Epidermal melanocyte (primary cell): ENCODE results near the gene GPR15LG.
"Not testable (repeated sequence)": the region's sequence is repeated elsewhere in the genome, so short reads cannot be mapped to it uniquely, and the experiment has no call there.

Experiments
- DNase-seq: peaks from one replicate; pipeline ENCODE4 v3.0.0; 2011; ENCODE audit warnings: low spot score; ENCODE audit not compliant: insufficient read length

The GPR15LG gene

DNA sequence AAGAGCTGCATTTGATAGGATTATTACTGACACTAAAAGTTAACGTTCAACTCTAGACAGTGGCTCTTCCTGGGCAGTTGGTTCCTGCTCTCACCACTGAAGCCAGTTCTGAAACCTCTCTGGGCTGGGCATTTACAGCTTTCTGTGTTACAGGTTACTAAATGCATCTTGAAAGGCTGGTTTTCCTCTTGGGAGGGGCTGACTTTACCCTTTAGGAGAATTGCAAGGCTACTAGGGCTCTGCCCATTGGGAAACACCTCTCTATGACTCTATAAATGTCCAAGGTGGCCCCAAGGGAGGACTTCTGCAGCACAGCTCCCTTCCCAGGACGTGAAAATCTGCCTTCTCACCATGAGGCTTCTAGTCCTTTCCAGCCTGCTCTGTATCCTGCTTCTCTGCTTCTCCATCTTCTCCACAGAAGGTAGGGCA lies at the start of gene GPR15LG:
Gene GPR15LG (plus strand): TSS at position 301 of the 429 bp plus-strand sequence. CDS start 51 bp downstream, at position 352.
- no peak for DNase-seq

DNA sequence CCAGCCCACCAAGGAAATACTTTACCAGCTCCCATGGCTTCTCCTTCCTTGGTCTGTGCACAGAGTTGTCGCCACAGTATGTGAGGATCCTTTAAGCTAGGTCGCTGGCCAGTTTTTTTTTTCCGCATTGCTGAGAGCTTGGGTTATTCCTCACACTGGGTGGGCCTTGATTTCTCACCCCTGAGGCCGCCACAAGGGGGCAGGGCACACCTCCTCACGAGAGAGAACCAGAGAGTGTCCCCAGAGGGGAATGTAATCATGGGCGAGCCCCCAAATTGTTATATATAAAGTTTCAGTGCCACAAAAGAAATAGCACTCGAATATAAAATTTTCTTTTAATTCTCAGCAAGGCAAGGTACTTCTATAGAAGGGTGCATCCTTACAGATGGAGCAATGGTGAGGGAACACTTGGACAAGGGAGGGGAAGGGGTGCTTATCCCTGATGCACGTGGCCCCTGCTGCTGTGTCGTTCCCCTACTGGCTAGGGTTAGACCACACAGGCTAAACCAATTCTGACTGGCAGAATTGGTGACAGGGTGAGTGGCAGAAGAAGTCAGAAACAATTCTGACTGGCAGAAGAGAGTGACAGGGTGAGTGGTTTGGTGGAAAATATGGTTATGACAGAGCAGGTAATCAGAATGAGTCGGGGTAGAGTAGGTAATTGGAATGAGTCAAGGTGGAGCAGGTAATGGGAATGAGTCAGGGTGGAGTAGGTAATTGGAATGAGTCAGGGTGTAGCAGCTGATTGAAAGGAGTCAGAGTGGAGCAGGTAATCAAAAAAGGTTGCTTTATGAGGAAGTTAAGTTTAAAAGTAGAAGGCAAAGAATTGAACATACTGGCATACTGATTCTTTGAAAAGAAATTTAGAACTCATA lies 47.5 kb upstream of the GPR15LG start:
- DNase-seq, result not testable (repeated sequence)

DNA sequence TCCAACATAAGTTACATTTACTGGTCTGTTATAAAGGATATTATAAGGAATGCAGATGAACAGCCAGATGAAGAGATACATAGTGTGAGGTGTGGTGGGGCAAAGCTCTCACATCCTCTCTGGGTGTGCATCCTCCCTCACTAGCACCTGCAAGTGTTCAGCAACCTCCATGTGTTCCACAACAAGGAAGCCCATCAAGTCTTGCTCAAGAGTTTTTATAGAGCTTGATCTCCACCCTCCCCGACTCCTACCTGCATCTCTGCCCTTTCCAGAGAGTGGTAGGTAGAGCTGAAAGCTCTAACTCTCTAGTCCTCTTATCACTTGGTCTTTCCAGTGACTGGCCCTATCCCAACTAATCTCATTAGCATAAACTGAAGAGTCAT lies 46.8 kb upstream of the GPR15LG start:
- no peak for DNase-seq

DNA sequence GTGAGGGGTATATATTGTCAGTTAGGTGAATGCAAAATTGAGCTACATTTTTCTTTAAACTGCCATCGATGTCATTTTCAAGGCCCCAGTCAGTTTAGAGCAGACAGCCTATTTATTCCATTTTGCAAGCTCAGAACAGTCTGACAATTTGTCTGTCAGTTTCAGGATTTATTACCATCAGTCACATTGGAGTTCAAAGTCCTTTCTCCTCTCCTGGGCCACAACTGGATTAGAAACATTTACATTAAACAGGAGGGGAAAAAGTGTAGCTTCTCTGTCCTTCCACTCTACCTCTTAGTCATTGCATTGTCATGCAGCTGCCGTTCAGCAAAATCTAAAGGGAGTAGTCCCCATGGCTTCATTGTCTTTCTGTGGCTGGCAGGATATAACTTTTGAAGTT lies 37.8 kb upstream of the GPR15LG start:
- DNase-seq, result no peak

DNA sequence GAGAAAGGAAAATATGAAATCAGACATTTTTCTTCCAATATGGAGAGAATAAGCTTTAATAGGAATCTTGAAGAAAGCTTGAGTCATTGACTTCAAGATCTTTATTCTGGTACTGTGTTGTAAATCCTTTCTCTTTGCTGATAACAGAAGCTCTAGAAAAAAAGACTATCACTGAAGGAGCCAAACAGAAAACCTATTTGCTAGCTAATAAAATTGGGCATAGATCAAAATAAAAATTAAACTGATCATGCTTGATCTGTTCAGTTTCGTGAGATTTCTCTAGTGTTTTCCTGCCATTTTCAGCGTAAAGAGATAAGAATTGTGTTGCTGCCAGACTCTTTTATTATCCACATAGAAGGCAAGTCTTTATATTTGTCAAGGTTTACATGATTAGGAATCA lies 35.8 kb upstream of the GPR15LG start:
- no peak for DNase-seq

DNA sequence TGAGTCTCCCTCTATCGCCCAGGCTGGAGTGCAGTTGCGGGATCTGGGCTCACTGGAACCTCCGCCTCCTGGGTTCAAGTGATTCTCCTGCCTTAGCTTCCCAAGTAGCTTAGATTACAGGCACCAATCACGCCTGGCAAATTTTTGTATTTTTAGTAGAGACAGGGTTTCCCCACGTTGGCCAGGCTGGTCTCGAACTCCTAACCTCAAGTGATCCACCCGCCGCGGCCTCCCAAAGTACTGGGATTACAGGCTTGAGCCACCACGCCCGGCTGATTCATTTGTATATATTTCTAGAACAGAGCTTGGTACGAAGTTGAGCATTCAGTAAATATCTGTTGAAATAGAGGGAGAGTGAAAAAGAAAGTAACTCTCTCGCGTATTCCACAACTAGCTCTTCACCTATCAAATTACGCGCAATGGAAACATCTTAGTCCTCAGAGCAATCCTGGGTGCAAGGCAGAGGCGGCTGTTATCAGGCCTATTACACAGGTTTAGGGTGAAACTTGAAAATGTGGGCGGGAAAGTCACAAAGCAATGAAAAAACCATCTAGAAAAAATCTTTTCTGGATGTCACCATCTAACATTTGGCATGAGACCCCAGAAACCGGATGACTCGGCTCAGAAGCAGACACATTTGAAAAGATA lies 35.0 kb upstream of the GPR15LG start:
- no peak for DNase-seq

DNA sequence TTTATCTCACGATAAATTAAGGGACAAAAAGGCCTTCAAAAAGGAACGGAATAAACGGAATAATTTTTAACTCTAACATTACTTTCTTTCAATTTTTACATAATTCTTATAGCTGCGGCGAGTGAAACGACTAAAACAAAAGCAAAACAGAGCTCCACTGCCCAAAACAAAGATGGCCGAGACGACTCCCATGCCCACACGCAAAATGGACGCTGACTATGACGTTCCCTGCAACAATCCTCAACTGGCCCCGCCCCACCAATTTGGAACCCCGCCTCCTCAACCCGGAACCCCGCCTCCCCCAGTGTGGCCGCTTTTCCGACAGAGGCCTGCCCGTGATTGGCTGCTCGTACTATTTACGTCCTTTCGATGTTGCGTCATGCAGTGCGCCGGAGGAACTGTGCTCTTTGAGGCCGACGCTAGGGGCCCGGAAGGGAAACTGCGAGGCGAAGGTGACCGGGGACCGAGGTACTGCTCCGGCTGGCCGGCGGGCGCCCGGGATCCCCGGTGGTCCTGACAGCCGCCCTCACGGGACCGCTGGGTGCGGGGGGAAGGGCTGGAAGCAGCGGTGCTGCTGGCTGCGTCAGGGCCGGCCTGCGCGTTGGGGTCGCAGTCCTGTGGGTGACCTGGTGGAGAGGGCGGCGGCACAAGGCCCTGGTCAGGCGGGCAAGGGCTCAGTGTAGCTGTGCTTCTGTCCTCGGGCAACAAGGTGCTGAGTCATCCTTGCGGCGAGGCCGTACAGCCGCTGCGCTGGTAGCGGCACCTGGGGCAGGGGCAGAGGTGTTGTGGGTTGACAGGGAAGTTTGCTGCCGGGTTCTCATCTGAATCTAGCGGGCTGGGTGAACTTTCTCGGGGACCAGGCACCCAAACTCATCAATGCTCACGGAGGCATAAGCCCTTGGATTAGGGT lies 34.2 kb upstream of the GPR15LG start, which contains the start of gene GHITM:
Gene GHITM (plus strand): TSS at position 384 of the 910 bp plus-strand sequence. CDS start 1,992 bp downstream, outside the sequence.
- DNase-seq, result peak; percentile 64

DNA sequence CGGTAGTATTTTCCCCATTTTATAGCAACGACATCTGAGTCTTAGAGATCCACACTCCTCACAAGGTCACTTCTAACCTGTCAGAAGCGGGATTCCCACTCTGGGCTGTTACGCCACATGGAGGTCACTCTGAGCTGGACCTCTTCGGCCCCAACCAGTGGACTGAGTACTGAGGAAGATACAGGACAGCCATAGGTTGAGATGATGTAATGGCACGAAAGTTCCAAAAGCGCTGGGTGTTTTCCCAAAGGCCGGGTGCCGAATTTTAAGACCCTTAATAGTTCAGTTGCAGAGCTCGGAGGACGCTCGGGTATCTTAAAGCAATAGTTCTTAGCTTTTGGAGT lies 33.6 kb upstream of the GPR15LG start:
- no peak for DNase-seq

DNA sequence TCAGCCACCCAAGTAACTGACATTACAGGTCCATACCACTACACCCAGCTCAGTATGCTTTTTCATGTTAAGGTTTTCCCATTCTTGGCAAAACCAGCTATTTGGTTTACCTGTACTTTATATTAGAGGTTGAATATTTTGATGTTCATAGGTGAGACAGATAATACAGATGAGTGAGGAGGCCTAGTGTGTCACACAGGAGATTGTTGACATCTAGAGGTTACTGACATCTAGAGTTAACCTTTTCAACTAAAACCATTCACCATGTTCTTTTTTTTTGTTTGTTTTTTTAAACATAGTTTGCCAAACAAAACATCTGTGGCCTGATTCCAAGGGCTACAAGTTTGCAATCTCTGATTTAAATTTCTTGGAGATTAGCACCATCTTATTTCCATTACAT lies 26.3 kb upstream of the GPR15LG start:
- DNase-seq, result no peak

DNA sequence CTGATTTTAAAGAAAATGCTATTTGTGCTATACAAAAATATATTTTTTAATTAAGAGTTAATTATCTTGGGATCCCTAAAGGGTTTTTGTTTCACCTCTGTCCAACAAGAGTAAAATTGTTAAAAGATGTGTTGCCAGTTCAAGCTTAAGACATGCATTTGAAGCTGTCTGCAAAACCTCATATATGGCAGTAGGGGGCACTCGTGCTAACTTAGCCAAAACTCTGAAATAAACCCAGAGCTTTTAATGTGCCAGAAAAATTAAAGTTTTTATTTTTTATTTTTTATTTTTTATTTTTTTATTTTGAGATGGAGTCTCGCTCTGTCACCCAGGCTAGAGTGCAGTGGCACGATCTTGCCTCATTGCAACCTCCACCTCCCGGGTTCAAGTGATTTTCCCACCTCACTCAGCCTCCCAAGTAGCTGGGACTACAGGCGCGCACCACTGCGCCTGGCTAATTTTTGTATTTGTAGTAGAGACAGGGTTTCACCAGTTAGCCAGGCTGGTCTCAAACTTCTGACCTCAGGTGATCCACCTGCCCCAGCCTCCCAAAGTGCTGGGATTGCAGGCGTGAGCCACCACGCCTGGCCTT lies 25.5 kb upstream of the GPR15LG start:
- not testable (repeated sequence) for DNase-seq

DNA sequence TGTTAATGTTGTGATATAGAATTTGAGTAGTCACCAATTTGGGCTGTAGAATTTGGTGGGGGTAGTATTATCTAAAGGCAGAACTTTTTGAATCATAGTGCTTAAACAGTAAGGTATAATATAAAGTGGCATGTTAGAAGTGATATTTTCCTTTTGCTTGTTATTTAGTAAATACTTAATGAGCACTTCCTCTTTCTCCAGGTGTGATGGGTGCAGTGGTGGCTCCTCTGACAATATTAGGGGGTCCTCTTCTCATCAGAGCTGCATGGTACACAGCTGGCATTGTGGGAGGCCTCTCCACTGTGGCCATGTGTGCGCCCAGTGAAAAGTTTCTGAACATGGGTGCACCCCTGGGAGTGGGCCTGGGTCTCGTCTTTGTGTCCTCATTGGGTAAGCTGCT lies 23.7 kb upstream of the GPR15LG start:
- DNase-seq, result no peak

DNA sequence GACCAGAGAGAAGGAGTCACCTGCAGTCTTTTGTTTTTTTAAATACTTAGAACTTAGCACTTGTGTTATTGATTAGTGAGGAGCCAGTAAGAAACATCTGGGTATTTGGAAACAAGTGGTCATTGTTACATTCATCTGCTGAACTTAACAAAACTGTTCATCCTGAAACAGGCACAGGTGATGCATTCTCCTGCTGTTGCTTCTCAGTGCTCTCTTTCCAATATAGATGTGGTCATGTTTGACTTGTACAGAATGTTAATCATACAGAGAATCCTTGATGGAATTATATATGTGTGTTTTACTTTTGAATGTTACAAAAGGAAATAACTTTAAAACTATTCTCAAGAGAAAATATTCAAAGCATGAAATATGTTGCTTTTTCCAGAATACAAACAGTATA lies 20.8 kb upstream of the GPR15LG start:
- DNase-seq, result no peak

DNA sequence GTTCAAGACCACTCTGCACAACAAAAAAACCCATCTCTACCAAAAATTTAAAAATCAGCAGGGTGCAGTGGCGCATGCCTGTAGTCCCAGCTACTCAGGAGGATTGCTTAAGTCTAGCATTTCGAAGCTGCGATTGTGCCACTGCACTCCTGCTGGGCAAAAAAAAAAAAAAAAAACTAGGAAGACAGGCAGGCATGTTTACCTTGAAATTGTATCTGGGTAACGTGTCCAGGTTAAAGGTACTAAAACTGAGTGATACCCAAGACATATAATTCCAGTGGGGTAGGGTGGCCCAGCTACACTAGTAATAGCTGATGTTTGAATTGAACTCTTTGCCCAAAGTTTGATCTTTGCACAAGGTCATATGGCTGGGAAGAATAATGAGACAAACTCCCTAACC lies 18.1 kb upstream of the GPR15LG start:
- no peak for DNase-seq

DNA sequence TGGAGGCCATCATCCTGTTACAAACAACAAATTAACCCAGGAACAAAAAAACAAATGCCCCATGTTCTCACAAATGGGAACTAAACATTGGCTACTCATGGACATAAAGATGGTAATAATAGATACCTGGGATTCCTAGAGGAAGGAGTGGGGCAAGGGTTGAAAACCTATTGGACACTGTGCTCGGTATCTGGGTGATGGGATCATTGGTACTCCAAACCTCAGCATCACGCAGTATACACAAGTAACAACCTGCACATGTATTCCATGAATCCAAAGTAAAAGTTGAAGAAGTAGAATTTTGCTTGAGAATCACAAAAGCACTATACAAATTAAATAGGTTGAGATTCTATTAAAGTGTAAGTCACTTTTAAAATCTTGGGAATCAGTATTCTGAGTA lies 17.6 kb upstream of the GPR15LG start:
- no peak for DNase-seq

DNA sequence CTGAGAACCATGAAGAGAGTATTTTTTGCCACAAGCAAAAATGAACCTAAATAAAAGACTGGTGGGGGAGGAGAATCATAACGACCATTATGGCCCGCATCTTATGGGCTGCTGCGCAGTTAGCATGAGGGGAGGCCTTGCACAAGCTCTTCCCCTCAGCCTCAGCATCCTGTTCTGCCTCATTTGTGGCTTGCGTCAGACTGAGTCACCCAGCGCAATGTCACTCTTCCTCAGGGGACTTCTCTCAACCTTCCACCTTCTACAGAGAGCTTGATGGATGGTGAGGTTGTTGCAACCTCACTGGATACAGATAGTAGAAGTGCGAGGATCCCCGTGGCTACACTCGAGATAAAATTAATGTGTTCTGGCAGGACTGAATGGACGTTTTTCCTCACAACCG lies 16.8 kb upstream of the GPR15LG start:
- DNase-seq, result no peak

DNA sequence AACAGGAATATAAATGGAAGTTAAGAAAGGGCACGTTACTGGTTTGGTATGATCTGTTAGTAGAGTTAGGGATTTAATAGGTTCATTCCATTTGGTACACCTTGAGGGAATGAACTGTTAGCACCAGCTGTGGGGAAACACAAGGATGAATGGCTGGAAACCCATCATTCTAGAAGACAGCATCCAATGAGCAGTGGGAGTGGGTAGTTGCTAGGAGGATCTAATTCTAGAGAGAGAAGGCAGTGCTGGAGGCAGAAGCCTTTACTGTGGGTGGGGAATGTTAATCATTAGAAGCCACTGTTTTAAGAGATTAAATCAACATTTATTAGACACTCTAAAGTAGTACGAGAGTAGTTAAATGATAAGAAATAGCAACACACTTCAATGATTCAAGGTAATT lies 15.5 kb upstream of the GPR15LG start:
- DNase-seq, result no peak

DNA sequence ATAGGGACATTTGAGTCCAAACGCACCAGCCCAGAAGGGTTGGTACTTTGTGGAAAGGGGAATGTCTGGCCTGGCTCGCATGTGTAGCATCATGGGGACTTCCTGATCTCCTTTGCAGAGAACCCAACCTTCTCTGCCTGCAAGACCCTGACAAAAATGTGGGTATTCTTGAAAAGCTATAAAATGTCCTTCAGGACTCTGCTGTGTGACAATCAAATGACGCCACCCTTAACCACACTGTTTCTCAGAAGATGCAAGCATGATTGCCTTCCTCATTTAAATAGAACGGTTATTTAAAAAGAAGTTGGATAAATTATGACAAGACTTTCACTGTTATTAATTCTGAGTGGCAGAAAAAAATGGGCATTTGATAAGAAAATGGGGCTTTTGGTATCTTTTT lies 15.1 kb upstream of the GPR15LG start:
- no peak for DNase-seq

DNA sequence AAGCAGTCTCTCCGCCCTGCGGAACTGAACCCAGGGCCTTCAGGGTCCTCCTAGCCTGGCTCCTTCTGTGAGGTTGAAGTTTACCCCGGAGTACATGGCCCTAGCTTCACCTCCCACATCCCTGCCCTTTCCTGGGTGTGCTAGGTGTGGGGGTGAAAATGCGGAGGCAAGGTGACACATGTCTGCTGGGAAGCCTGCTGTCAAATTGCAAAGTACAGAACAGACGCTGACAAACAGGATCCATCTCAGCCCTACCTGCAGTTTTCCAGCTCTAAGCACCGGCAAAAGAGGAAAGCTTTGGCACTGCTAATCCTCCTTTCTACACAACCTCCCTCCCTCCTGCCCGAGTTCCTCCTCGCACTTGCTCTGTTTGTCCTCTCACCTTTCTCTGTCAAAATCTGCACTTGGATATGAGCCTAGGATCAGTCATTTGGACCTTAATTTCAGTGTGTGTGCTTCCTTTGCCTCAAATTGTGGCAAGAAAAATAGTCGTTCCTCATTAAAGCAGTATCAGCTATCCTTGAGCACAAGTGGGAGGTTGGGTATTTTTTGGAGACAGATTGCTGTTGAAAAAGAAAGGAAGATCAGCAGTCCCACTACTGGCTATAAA lies 14.4 kb upstream of the GPR15LG start:
- DNase-seq, result no peak

DNA sequence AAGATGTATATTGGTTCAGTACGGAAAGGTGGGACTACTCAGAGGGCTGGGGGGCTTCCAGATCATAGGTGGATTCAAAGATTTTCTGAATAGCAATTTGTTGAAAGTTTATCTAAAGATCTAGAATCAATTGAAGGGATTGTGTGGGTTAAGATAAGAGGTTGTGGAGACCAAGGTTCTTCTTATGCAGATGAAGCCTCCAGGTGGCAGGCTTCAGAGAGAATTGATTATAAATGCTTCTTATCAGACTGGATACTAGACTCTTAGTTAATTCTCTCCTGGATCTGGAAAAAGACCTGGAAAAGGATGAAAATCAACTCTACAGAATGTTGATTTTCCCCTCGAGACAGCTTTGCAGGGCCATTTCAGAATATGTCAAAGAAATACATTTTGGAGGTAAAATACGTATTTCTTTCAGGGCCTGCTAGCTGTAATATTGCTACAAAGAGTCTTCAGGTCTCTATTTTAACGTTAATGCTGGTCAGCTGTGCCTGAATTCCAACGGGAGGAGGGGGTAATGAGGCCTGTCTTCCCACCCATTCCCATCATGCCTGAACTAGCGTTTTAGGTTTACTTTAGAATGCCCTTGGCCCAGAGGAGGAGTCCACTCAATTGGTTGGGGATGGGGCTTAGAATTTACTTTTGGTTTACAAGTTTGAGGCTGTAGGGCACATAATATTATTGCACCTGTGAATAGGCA lies 12.8 kb upstream of the GPR15LG start:
- no peak for DNase-seq

DNA sequence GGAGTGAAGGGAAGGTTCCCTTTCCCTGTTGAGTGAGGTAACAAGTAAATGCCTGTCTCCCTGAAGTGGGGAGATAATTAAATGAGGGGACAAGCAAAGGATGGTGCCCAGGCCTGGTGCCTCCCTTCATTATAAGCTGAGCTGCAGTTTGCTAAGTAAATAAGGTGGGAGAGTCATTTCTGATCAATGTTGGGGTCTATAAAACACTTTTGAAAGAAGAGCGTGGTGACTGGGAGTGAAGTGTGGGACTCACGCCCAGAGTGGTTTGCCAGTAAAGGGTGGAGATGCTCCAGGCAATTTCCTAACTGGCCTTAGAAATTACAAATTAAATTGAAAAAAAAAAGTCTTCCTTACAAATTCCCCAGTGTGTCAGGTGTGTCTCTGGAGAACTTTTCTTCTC lies 9.6 kb upstream of the GPR15LG start:
- no peak for DNase-seq
